Measurements from ENCODE around the gene ZNF778.

GRCh38 chr16:89275837-89276720 is 58.6 kb downstream of the ZNF778 start:
- TF ChIP-seq CTCF (IDR thresholded peaks at IDR 0.05) (no peak), POLR2A (IDR thresholded peaks at IDR 0.05) (no peak)

Data from body of pancreas (tissue), 4 donors.